Brain microvascular endothelial cell (primary cell): ENCODE data around the gene HDGF.

Experiments
- DNase-seq: peaks from one replicate; pipeline ENCODE4 v3.0.0-alpha.2; 2020
- H3K27ac ChIP-seq: fragments of 250-450 bp; sonication (Bioruptor Pico); 2 replicates; pipeline ENCODE4 v1.5.1; 2020; ENCODE audit warnings: mild to moderate bottlenecking, moderate library complexity
- H3K27me3 ChIP-seq: fragments of 250-450 bp; sonication (Bioruptor Pico); replicated peaks from 2 replicates; pipeline ENCODE4 v1.5.1; 2020; ENCODE audit warnings: mild to moderate bottlenecking
- H3K36me3 ChIP-seq: fragments of 250-450 bp; sonication (Bioruptor Pico); replicated peaks from 2 replicates; pipeline ENCODE4 v1.5.1; 2020; ENCODE audit warnings: mild to moderate bottlenecking
- H3K4me3 ChIP-seq: 2 replicates; pipeline ENCODE4 v1.5.1; 2011; ENCODE audit warnings: low read depth, mild to moderate bottlenecking, control low read depth, low read length, moderate library complexity
- CTCF ChIP-seq: IDR thresholded peaks from 2 replicates; pipeline ENCODE4 v1.5.1; 2011; ENCODE audit warnings: low read depth, mild to moderate bottlenecking, moderate library complexity, low read length, control low read depth, inconsistent platforms; ENCODE audit errors: missing control alignments
- in situ Hi-C: cut with HindIII; loops from 2 replicates; pipeline ENCODE4 v1.10.0; 2017; ENCODE audit warnings: low sequenced_read_pairs, low pct_ligation_motif_present

HDGF gene

DNA sequence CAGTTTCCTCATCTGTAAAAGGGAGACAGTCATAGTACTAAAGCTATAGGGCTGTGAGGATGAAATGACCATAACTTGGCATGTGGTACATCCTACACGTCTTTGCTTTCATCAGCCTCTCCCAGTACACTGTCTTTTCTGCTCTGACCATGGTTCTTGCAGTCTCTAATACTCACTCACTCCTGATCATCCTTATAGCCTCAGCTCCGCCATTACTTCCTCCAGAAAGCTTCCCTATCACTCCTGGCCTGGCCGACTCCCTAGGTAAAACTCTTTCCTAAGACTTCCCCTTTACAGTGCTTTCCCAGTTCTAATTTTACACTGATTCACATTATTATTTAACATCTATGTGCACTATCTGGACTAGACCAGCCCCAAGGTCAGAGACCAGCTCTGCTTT lies 5.6 kb downstream of the HDGF start:
- Histone ChIP-seq H3K36me3 (peaks cover 17% of the 10 kb centered on the region), H3K4me3 (no peak overlapping the region), H3K27ac (peak overlapping the region; percentile 99), H3K27me3 (no peaks in the 10 kb centered on the region)
- in situ Hi-C loops = no loop called here
- no peak for TF ChIP-seq CTCF
- no peak for DNase-seq

DNA sequence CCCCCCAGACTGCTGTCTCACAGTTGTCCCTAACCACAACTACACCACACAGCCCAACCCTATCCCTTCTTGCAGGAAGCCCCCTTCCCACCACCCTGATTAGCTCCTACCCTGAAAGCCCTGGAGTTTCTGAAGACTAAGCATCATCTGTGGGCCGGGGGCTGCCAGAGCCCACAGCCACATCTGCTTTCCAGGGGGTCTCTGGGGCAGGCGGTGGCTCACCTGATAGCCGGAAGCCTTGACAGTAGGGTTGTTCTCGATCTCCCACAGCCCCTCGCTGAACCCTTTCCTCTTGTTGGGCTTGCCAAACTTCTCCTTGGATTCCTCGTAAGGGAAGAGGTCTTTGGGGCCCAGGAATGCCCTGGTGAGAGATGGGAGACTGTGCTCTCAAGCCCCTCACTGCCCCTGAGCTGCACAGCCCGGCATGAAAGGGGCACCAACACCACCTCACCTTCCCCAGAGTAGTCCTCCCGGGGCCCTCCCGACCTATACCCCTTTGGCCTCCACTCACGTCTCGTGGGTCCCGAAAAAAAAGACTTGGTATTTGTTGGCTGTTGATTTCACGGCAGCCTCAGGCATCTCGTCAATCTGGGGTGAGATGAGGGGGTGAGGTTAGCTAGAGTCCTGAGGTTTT lies 6.6 kb downstream of the HDGF start:
- TF ChIP-seq CTCF = no peak
- Histone ChIP-seq H3K4me3 (no peak overlapping the region), H3K27me3 (no peaks in the 10 kb centered on the region), H3K36me3 (peaks cover 17% of the 10 kb centered on the region), H3K27ac (no peak overlapping the region)
- DNase-seq = no peak
- in situ Hi-C loops = no loop called here

- no peak for DNase-seq
- H3K4me3 ChIP-seq = no peak overlapping the region
- in situ Hi-C loops = no loop called here
- no peak overlapping the region for H3K27ac ChIP-seq
- no peaks in the 10 kb centered on the region for H3K27me3 ChIP-seq
- no peak for TF ChIP-seq CTCF
- H3K36me3 ChIP-seq = peaks cover 17% of the 10 kb centered on the region
Observed at GRCh38 chr1:156744344-156744743, 7.1 kb downstream of the HDGF start.

DNA sequence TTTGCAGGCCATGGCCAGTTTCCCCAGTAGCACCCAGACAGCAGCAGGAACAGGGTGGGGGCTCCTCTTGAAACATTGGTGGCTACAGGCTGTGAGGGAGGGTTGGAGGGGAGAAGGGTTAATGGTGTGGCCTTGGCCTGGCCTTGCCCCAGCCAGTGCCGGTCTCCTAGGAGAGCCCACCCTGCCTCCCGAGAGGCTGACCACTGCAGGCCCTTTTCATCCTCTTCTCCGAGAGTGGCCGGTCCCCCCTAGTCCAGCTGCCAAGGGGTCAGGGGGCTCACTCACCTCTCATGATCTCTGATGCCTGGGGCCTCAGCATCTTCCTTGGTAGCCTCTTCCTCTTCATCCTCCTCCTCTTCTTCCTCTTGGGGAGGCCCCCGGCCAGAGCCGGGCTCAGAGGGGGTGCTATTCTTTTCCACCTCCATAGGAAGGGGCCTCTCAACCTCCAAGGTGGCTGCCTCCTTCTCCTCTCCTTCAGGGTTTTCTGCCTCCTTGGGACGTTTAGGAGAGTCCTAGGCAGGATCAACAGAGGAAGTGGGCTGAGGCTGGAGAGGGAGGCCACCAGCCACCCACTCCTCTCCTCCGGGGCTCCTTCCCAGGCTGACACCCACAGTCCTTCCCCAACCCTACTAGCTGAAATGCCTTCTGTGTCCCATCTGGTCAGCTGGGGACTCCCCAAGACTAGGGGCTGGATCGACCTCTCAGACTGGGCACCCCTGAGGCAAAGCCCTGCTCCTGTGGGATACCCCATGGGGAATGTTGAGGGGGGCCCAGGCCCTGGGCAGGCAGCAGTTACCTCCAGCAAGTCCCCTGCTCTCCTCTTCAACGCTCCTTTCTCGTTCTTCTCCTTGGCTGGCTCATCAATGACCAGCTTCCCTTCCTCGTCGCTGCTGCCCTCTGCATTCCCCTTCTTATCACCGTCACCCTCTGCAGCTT lies 7.8 kb downstream of the HDGF start:
- DNase-seq = no peak
- H3K36me3 ChIP-seq = peaks cover 17% of the 10 kb centered on the region
- in situ Hi-C loops = no loop called here
- no peaks in the 10 kb centered on the region for H3K27me3 ChIP-seq
- H3K27ac ChIP-seq = no peak overlapping the region
- no peak for TF ChIP-seq CTCF
- H3K4me3 ChIP-seq = no peak overlapping the region

DNA sequence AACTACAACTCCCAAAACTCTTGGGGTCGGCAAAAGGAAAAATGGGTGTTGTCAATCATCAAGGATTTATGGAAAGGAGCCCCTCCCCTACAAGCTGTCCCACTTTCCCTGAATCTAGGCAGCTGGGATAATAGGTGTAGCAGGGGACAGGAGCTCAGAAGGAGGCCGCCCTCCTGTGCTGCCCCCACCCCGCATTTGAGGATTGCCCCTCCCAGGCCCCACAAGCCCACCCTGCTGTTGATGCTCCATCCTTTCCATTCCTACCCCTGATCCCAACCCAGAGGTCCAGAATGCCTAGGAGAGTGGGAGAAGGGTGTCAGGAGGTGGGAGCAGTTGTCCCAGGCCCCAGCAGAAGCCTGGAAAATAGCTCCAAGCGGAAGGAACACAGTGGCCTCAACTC lies 8.7 kb downstream of the HDGF start:
- no peak for DNase-seq
- Histone ChIP-seq H3K27ac (no peak overlapping the region), H3K36me3 (peaks cover 23% of the 10 kb centered on the region), H3K27me3 (no peaks in the 10 kb centered on the region), H3K4me3 (no peak overlapping the region)
- no peak for TF ChIP-seq CTCF
- in situ Hi-C loops = no loop called here
